ENCODE results near the gene TTLL11. TPM values are rescaled to one million over a fixed set of nuclear protein-coding genes. Genes with fewer than 3 reads are reported as not detected.

Gene TTLL11
- polyA plus RNA-seq, 1 donor (not counting 4 experiments of a cell fraction or from before 2014, with no cell fraction given), result 8.0 TPM

DNA sequence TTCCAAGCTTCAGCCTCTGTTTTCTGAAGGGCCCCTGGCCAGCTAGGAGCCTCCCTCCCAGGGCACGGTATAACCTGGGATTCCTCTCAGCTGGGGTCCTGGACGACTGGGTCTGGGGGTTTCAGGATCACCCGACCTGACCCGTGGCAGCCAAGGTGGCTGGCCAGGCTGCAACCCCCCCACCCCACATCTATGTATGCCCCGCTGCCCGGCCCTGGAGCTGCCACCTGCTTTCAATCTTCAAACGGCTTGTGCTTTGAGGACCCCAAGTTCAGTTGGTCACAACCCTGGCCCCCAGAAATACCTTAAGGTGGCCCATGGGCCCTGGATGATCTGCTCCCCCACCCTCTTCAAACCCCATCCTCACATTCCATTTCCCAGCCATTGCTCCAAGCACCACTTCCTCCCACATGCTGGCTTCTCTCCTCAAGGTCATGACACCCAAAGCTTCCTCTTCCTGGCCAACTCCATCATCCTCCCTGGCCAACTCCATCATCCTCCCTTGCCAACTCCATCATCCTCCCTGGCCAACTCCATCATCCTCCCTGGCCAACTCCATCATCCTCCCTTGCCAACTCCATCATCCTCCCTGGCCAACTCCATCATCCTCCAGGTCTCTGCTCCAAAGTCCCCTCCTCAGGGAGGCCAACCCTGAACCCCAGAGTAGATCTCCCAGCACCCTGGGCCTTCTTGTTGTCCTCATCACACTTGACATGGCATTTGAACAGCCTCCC, 17.2 kb upstream of the TTLL11 start:
- Histone ChIP-seq H4K20me1 (ENCODE audit: control insufficient read depth, extremely low read depth, insufficient read depth, low read length) (no peaks in the 10 kb centered on the region), H3K79me2 (ENCODE audit: control insufficient read depth, insufficient read depth, low read length) (no peaks in the 10 kb centered on the region), H3K36me3 (ENCODE audit: control insufficient read depth in 2 of 2, extremely low read depth in 1 of 2, insufficient read depth in 2 of 2, low read length in 2 of 2) (no peaks in the 10 kb centered on the region), H3K4me1 (ENCODE audit: control insufficient read depth, extremely low read depth, insufficient read depth, low read length) (no peaks in the 10 kb centered on the region), H3K9me3 (ENCODE audit: control insufficient read depth, low read depth, low read length) (no peaks in the 10 kb centered on the region), H3K9ac (ENCODE audit: control insufficient read depth, extremely low read depth, insufficient read depth, low read length) (no peak overlapping the region), H3K9me1 (ENCODE audit: control insufficient read depth, extremely low read depth, insufficient read depth, low read length) (no peaks in the 10 kb centered on the region), H3K4me2 (ENCODE audit: control insufficient read depth, extremely low read depth, insufficient read depth, low read depth, low read length) (no peak overlapping the region), H3K27me3 (ENCODE audit: control insufficient read depth, extremely low read depth, insufficient read depth, low read length) (peaks cover 4% of the 10 kb centered on the region), H2AFZ (ENCODE audit: control insufficient read depth, low read length) (no peak overlapping the region), H3K4me3 (ENCODE audit: control insufficient read depth in 2 of 3, extremely low read depth in 1 of 3, insufficient read depth in 2 of 3, low read depth in 1 of 3, low read length in 3 of 3) (no peak overlapping the region), H3K27ac (ENCODE audit: control insufficient read depth, insufficient read depth, low read length) (no peak overlapping the region)
- DNase-seq (ENCODE audit: low read depth, low spot score), result no peak
- FAIRE-seq, result no peak
- dilution Hi-C loops (cut with MboI; ENCODE audit: extremely low pct_ligation_motif_present, low sequenced_read_pairs), result no loop called here
- no peak for TF ChIP-seq EZH2 (IDR thresholded peaks at IDR 0.05; ENCODE audit: low read length)
- TF ChIP-seq, protein P1, sequence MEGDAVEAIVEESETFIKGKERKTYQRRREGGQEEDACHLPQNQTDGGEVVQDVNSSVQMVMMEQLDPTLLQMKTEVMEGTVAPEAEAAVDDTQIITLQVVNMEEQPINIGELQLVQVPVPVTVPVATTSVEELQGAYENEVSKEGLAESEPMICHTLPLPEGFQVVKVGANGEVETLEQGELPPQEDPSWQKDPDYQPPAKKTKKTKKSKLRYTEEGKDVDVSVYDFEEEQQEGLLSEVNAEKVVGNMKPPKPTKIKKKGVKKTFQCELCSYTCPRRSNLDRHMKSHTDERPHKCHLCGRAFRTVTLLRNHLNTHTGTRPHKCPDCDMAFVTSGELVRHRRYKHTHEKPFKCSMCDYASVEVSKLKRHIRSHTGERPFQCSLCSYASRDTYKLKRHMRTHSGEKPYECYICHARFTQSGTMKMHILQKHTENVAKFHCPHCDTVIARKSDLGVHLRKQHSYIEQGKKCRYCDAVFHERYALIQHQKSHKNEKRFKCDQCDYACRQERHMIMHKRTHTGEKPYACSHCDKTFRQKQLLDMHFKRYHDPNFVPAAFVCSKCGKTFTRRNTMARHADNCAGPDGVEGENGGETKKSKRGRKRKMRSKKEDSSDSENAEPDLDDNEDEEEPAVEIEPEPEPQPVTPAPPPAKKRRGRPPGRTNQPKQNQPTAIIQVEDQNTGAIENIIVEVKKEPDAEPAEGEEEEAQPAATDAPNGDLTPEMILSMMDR (optimal IDR thresholded peaks at IDR 0.05 in 1 of 3, IDR thresholded peaks at IDR 0.05 in 1 of 3, conservative IDR thresholded peaks at IDR 0.05 in 1 of 3; ENCODE audit: extremely low read depth in 1 of 3, insufficient read depth in 2 of 3, low read length in 3 of 3), result no peak

DNA sequence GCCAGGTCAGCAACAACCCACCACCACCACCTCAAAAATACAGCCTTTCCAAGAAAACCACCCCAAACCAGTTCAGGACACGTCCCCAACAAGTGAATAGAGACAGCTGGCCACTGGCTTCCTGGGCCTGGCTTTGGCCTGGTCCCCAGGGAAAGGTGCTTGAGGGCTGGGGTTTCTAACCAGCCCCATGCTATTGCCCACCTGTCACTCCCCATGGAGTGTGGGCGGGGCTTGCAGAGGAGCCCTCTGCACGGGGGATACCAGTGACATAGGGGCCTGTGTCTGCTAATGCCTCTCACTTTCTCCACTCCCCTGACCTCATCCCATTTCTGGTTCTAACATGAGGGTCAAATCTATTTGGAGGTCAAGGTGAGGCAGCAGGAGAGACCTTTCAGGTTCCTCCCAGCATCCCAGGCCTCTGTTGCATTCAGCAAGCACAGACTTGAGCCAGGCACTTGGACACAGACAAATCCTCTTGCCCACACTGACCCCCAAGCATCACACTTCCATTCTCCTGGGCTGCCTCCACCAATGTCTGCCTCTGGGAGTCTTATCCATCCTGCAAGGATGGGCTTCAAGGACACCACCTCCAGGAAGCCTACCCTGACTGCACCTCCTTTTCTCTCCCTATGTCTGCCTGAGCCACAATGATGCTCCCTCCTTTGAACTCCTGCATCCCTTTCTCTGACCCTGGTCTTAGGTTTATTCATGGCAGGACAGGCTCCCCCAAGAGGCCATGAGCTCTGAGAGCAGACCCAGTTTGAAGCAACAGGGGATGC, 16.1 kb upstream of the TTLL11 start:
- no peak for TF ChIP-seq EZH2 (IDR thresholded peaks at IDR 0.05; ENCODE audit: low read length)
- TF ChIP-seq, protein P1 (optimal IDR thresholded peaks at IDR 0.05 in 1 of 3, IDR thresholded peaks at IDR 0.05 in 1 of 3, conservative IDR thresholded peaks at IDR 0.05 in 1 of 3; ENCODE audit: extremely low read depth in 1 of 3, insufficient read depth in 2 of 3, low read length in 3 of 3), result no peak
- Histone ChIP-seq H4K20me1 (ENCODE audit: control insufficient read depth, extremely low read depth, insufficient read depth, low read length) (no peaks in the 10 kb centered on the region), H3K4me1 (ENCODE audit: control insufficient read depth, extremely low read depth, insufficient read depth, low read length) (no peaks in the 10 kb centered on the region), H3K27ac (ENCODE audit: control insufficient read depth, insufficient read depth, low read length) (no peak overlapping the region), H3K36me3 (ENCODE audit: control insufficient read depth in 2 of 2, extremely low read depth in 1 of 2, insufficient read depth in 2 of 2, low read length in 2 of 2) (no peaks in the 10 kb centered on the region), H3K4me3 (ENCODE audit: control insufficient read depth in 2 of 3, extremely low read depth in 1 of 3, insufficient read depth in 2 of 3, low read depth in 1 of 3, low read length in 3 of 3) (no peak overlapping the region), H3K4me2 (ENCODE audit: control insufficient read depth, extremely low read depth, insufficient read depth, low read depth, low read length) (no peak overlapping the region), H3K9ac (ENCODE audit: control insufficient read depth, extremely low read depth, insufficient read depth, low read length) (no peak overlapping the region), H3K27me3 (ENCODE audit: control insufficient read depth, extremely low read depth, insufficient read depth, low read length) (peaks cover 4% of the 10 kb centered on the region), H3K9me1 (ENCODE audit: control insufficient read depth, extremely low read depth, insufficient read depth, low read length) (no peaks in the 10 kb centered on the region), H3K9me3 (ENCODE audit: control insufficient read depth, low read depth, low read length) (no peaks in the 10 kb centered on the region), H3K79me2 (ENCODE audit: control insufficient read depth, insufficient read depth, low read length) (no peaks in the 10 kb centered on the region), H2AFZ (ENCODE audit: control insufficient read depth, low read length) (no peak overlapping the region)
- dilution Hi-C loops (cut with MboI; ENCODE audit: extremely low pct_ligation_motif_present, low sequenced_read_pairs), result no loop called here
- no peak for FAIRE-seq
- DNase-seq (ENCODE audit: low read depth, low spot score), result no peak

Measured in keratinocyte (primary cell).